Thoracic aorta (tissue), 2 donors: ENCODE results near the gene PIEZO1. TPM values are rescaled to one million over a fixed set of nuclear protein-coding genes. Genes with fewer than 3 reads are reported as not detected.
A peak's percentile ranks its signal among the peaks of the same experiment; 100 is the strongest.

Experiments used
- ATAC-seq: fragments of 150-250 bp; one replicate; pipeline ENCODE4 v1.8.0; 2017; ENCODE audit warnings: low read depth; ENCODE audit not compliant: insufficient number of reproducible peaks, low FRiP score
- DNase-seq: peaks from one replicate; pipeline ENCODE4 v3.0.0-alpha.2; 2020; ENCODE audit warnings: low spot score
- H3K27ac ChIP-seq, 2 donors: fragments of 200-600 bp; sonication (generic); 1 replicate in 1 of 2; 2 replicates in 1 of 2; pipeline ENCODE4 v1.5.1; 2016; ENCODE audit warnings: mild to moderate bottlenecking in 2 of 2, moderate library complexity in 2 of 2
- H3K27me3 ChIP-seq: fragments of 200-600 bp; sonication (generic); replicated peaks from 2 replicates; pipeline ENCODE4 v1.6.0; 2016; ENCODE audit warnings: mild to moderate bottlenecking; ENCODE audit not compliant: insufficient read depth
- H3K36me3 ChIP-seq: fragments of 200-600 bp; sonication (generic); one replicate; pipeline ENCODE4 v1.5.1; 2016
- H3K4me1 ChIP-seq, 2 donors: fragments of 200-600 bp; sonication (generic); 1 replicate in 1 of 2; 2 replicates in 1 of 2; pipeline versions ENCODE4 v1.5.1 to v1.6.0; 2016; ENCODE audit warnings: low read depth in 2 of 2, mild to moderate bottlenecking in 1 of 2; ENCODE audit not compliant: control insufficient read depth in 1 of 2
- H3K4me3 ChIP-seq: fragments of 200-600 bp; sonication (generic); 2 replicates; pipeline ENCODE4 v1.5.1; 2016; ENCODE audit warnings: mild to moderate bottlenecking
- H3K9me3 ChIP-seq: fragments of 200-600 bp; sonication (generic); 2 replicates; pipeline ENCODE4 v1.5.1; 2016
- total RNA-seq, 2 donors: library from RNA; depleted of rRNA; stranded (reverse); fragments of >200 nt; gene quantifications; one replicate each; pipeline versions ENCODE4 v1.1.0 to v1.2.3, GENCODE V29; 2016
- TF ChIP-seq, protein P1 (sequence below): fragments of 200-600 bp; sonication (generic); IDR thresholded peaks from one replicate; pipeline ENCODE4 v1.5.1; 2019; ENCODE audit warnings: antibody characterized with exemption

The PIEZO1 gene
- total RNA-seq, 2 donors from 2014 or later: 108 to 179 TPM

GRCh38 chr16:88686439-88687253 is 98.4 kb downstream of the PIEZO1 start, which contains the start of gene SNAI3:
Gene SNAI3, minus strand, starts transcription at chr16:88686507. Its CDS starts 101 bp downstream, at chr16:88686406.
- DNase-seq: no peak
- ATAC-seq: no peak
- no peaks in the 10 kb centered on the region for H3K27me3 ChIP-seq

DNA sequence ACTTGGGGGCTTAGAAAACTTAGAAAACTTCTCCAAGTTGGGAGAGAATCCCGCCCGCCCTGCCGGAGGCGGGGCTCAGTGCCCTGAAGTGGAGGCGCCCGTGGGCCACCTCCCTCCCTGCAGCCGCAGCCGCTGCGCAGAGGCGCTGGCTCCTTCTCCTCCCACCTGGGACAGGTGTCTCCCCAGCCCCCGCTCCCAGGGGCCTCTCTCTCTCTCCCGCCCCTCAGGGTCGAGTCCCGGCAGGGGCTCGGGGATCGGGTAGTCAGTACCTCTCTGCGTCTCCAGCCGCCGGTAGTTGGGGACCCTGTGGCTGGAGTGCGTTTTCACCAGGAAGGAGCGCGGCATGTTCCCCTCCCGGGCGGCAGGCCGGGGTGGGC is 99.0 kb downstream of the PIEZO1 start:
- H3K27ac ChIP-seq: no peak overlapping the region
- no peaks in the 10 kb centered on the region for H3K27me3 ChIP-seq
- no peaks in the 10 kb centered on the region for H3K9me3 ChIP-seq
- H3K4me3 ChIP-seq: peak overlapping the region; percentile 66
- DNase-seq: no peak
- peaks cover 4 to 12% of the 10 kb centered on the region in 2 donors for H3K4me1 ChIP-seq
- ATAC-seq: no peak
- H3K36me3 ChIP-seq: no peaks in the 10 kb centered on the region
- TF ChIP-seq, protein P1, sequence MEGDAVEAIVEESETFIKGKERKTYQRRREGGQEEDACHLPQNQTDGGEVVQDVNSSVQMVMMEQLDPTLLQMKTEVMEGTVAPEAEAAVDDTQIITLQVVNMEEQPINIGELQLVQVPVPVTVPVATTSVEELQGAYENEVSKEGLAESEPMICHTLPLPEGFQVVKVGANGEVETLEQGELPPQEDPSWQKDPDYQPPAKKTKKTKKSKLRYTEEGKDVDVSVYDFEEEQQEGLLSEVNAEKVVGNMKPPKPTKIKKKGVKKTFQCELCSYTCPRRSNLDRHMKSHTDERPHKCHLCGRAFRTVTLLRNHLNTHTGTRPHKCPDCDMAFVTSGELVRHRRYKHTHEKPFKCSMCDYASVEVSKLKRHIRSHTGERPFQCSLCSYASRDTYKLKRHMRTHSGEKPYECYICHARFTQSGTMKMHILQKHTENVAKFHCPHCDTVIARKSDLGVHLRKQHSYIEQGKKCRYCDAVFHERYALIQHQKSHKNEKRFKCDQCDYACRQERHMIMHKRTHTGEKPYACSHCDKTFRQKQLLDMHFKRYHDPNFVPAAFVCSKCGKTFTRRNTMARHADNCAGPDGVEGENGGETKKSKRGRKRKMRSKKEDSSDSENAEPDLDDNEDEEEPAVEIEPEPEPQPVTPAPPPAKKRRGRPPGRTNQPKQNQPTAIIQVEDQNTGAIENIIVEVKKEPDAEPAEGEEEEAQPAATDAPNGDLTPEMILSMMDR: no peak

More at GRCh38 chr16:88686439-88687253, 98.4 kb downstream of the PIEZO1 start, which contains the start of gene SNAI3:
- peak within 1 kb of the TSS; percentile 66 for H3K4me3 ChIP-seq
- no peak within 1 kb of the TSS for H3K27ac ChIP-seq
- no peaks in the 10 kb centered on the region for H3K36me3 ChIP-seq
- H3K9me3 ChIP-seq: no peaks in the 10 kb centered on the region
- TF ChIP-seq, protein P1: no peak
- H3K4me1 ChIP-seq: peaks cover 4 to 12% of the 10 kb centered on the region in 2 donors

DNA sequence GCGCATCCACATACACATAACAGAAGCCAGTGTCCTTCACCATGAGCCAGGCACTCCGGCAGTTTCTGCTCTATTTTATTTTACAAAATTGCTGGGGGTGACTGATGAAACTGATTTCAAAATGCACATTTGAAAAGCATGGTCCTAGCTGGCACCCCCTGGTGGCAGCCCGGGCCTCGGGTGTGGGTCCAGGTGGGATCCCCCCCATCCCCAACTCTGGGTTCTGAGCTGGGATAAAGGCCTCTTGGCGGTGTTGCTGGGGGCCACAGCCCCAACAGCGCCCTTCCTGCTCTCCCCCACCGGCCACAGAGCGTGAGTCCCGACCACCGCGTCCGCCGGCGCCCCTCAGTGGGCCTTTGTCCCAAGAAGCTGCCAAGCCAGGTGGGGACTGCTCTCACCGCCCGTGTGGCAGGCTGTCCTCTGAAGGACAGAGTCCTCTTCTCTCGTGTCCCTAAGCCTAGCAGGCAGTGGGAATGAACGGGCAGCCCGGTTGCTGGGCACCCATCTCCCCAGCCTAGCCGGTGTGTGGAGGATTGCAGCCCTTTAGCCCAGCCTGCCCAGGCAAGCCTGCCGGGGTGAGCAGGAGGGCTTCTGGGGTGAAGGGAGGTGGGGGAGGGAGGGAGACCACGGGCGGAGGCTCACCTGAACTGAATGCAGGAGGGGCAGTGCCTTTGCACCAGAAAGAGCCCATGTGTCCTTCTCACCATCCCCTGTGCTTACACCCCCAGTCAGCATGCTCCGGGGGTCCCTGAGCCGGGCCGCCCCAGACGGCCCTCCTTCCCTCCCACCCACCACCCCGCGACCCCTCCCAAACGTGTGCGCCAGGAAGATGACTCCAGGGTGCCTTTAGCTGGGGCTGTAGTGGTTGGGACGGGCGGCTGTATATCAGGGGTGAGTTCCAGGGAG is 99.6 kb downstream of the PIEZO1 start:
- Histone ChIP-seq H3K9me3 (no peaks in the 10 kb centered on the region), H3K27me3 (no peaks in the 10 kb centered on the region), H3K4me1 (peaks cover 4 to 12% of the 10 kb centered on the region in 2 donors), H3K4me3 (peak overlapping the region; percentile 66), H3K36me3 (no peaks in the 10 kb centered on the region), H3K27ac (no peak overlapping the region)
- TF ChIP-seq, protein P1: peak; percentile 24
- ATAC-seq (peak; percentile 26), DNase-seq (no peak)

GRCh38 chr16:88684569-88685155 is 100.4 kb downstream of the PIEZO1 start:
- peaks cover 4 to 12% of the 10 kb centered on the region in 2 donors for H3K4me1 ChIP-seq
- no peaks in the 10 kb centered on the region for H3K36me3 ChIP-seq
- H3K27me3 ChIP-seq: no peaks in the 10 kb centered on the region
- H3K27ac ChIP-seq: no peak overlapping the region
- no peak overlapping the region for H3K4me3 ChIP-seq
- DNase-seq: no peak
- no peaks in the 10 kb centered on the region for H3K9me3 ChIP-seq
- no peak for ATAC-seq
- TF ChIP-seq, protein P1: no peak
